Motor neuron (in vitro differentiated cells): ENCODE measurements around the gene SLC2A9. TPM values are rescaled to one million over a fixed set of nuclear protein-coding genes. Genes with fewer than 3 reads are reported as not detected.
"Not testable (repeated sequence)": the region's sequence is repeated elsewhere in the genome, so short reads cannot be mapped to it uniquely, and the experiment has no call there.

Source experiments
- ATAC-seq, 8 experiments: fragments of 200-7000 bp; cut with Tn5 transposase; replicated peaks in 6 of 8; 2 replicates each; pipeline ENCODE4 v1.8.0; 2021; ENCODE audit warnings: mild to moderate bottlenecking in 8 of 8, moderate library complexity in 8 of 8
- H3K27ac ChIP-seq, 2 donors: fragments of 250-450 bp; sonication (Bioruptor Pico); 2 replicates each; pipeline ENCODE4 v1.9.0; 2021; ENCODE audit warnings: antibody characterized with exemption in 2 of 2, mild to moderate bottlenecking in 2 of 2, moderate library complexity in 1 of 2
- H3K4me1 ChIP-seq, 2 donors: fragments of 250-450 bp; sonication (Bioruptor Pico); replicated peaks in 1 of 2; 2 replicates each; pipeline ENCODE4 v1.6.1; 2021; ENCODE audit warnings: antibody characterized with exemption in 2 of 2, mild to moderate bottlenecking in 2 of 2, moderate library complexity in 1 of 2
- H3K4me3 ChIP-seq, 5 donors: fragments of 250-450 bp; sonication (Bioruptor Pico); 2 replicates each; pipeline ENCODE4 v1.9.0; 2021; ENCODE audit warnings: antibody characterized with exemption in 5 of 5, mild to moderate bottlenecking in 5 of 5, moderate library complexity in 4 of 5
- WGBS, 10 experiments: fragments of 450-650 bp; shearing (Covaris generic); methylation state at CpG; one replicate each; pipeline ENCODE4 v1.0.0; 2022; 5-methylcytosine and 5-hydroxymethylcytosine counted together
- in situ Hi-C, 9 experiments: fragments of 400-800 bp; cut with MboI; loops; one replicate each; pipeline ENCODE4 v1.15.0; 2021; ENCODE audit warnings: low sequenced_read_pairs in 9 of 9, low pct_unique_long_range_greater_than_20kb in 2 of 9; ENCODE audit not compliant: unreplicated experiment in 9 of 9
- total RNA-seq, 8 experiments: library from RNA; unstranded; fragments of 300-600 nt; gene quantifications; 2 replicates each; pipeline versions ENCODE4 v1.2.3 to v1.2.4, GENCODE V29; 2022

SLC2A9 gene
- total RNA-seq, 8 experiments from 2014 or later: 0.21 to 4.4 (median 1.3) TPM

DNA sequence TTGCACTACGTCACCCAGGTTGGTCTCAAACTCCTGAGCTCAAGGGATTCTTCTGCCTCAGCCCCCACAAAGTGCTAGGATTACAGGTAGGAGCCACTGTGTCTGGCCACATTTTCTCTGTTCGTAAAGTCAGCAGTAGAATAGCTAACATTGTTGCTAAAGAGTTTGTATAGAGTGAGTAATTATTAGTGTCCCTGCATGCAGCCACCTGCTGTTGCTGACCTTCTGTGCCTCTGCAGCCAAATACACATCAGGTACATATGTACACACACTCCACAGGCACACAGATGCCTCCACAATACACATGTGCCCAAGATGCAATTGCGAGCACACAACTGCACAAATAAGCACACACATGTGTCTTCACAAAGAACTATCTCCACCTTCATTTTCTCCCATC is 228.9 kb downstream of the SLC2A9 start:
- no peak for ATAC-seq
- Histone ChIP-seq H3K4me3 (no peak overlapping the region), H3K4me1 (peaks cover 0 to 3% of the 10 kb centered on the region in 2 donors), H3K27ac (no peak overlapping the region)
- WGBS, 10 experiments: 40 to 100% (median 100%) methylated on average over 1 to 3 of the region's 3 CpGs; no CpG with 5 or more reads in 5 of the 10 experiments
- in situ Hi-C loops: no loop called here

DNA sequence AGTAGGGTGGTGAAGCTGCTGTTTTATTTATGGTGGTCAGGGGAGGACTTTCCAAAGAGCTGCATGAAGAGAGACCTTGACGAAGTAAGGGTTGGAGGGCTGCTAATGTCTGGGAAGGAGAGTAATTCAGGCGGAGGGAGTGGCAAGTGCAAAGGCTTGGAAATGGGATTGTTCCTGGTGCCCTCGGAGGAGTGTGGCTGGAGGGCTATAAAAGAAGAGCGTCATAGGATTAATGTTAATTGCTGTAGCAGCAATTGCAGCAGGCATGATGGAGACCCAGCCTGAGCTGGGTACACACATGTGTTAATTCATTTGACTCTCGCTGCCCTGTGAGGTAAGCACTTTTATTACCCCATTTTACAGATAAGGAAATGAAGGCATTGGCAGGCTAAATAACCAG is 235.4 kb downstream of the SLC2A9 start:
- H3K4me1 ChIP-seq, ATAC-seq, in situ Hi-C loops, H3K4me3 ChIP-seq, H3K27ac ChIP-seq: not testable (repeated sequence)
- WGBS, 10 experiments: 17 to 67% (median 52%) methylated on average over 1 to 5 of the region's 5 CpGs; no CpG with 5 or more reads in 2 of the 10 experiments

DNA sequence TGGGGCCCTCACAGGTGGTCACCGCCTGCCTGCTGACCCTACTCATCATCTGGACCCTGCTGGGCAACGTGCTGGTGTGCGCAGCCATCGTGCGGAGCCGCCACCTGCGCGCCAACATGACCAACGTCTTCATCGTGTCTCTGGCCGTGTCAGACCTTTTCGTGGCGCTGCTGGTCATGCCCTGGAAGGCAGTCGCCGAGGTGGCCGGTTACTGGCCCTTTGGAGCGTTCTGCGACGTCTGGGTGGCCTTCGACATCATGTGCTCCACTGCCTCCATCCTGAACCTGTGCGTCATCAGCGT is 239.2 kb downstream of the SLC2A9 start:
- in situ Hi-C loops: no loop called here
- 60 to 74% methylated on average over 2 to 7 of the region's 22 CpGs; no CpG with 5 or more reads in 8 of the 10 experiments for WGBS, 10 experiments
- no peak overlapping the region for H3K4me3 ChIP-seq
- H3K27ac ChIP-seq: no peak overlapping the region
- peaks cover 0 to 3% of the 10 kb centered on the region in 2 donors for H3K4me1 ChIP-seq
- ATAC-seq: no peak

DNA sequence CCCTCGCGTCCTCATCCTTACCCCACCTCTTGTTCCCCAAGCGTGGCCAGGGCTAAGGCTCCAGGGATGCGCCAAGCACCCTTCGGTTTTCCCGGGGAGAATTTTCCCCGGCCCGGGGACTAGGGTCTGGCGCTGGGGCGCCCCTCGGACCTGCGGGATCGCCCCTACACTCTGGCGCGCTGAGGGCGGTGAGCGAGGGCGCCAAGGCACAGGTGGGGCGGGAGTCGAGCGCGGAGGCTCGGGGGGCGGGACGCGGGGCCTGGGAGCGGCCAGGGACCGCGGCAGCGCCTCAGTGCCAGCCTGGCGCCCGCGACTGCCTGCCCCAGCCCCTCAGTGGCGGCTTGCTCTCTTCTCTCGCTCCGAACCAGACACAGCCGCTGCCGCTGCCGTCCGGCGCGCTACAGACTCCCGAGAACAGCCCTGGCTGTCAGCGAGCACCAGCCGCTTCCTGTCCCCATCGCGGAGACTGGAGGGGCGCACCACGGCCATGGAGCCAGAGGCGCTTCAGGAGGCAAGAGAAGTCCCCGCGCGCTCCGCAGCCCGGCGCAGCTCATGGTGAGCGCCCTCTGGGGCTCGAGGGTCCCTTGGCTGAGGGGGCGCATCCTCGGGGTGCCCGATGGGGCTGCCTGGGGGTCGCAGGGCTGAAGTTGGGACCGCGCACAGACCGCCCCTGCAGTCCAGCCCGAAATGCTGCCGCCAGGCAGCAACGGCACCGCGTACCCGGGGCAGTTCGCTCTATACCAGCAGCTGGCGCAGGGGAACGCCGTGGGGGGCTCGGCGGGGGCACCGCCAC is 239.8 kb downstream of the SLC2A9 start, which contains the start of gene DRD5:
DRD5 (plus strand) TSS at position 292 of the 793 bp plus-strand sequence; CDS start at position 688, 396 bp downstream.
- in situ Hi-C loops: no loop called here
- WGBS, 10 experiments: 13% methylated on average over 3 of the region's 78 CpGs; no CpG with 5 or more reads in 9 of the 10 experiments
- ATAC-seq: no peak
- H3K4me1 ChIP-seq: peaks cover 0 to 3% of the 10 kb centered on the region in 2 donors
- H3K4me3 ChIP-seq: peak within 1 kb of the TSS in 4 of 5 donors; percentile 11 to 16 (median 14)
- no peak within 1 kb of the TSS for H3K27ac ChIP-seq

Other genes starting within 250 kb of the SLC2A9 start
- under 1 TPM in 3 of 8 experiments, not detected in 5; 0.15 to 0.47 (median 0.17) TPM for gene DRD5, start 239.9 kb downstream of the SLC2A9 start, total RNA-seq
- gene WDR1, start 95.3 kb upstream of the SLC2A9 start, total RNA-seq: 100 to 1,000 TPM in 4 of 8 experiments, 10 to 100 TPM in 4; 28.8 to 164 (median 112) TPM